HG03575 (cell line): ENCODE results near the gene CAPG.
"Not testable (repeated sequence)": the region's sequence is repeated elsewhere in the genome, so short reads cannot be mapped to it uniquely, and the experiment has no call there.

Experiments
- ATAC-seq: cut with Tn5 transposase; IDR thresholded peaks from one replicate; pipeline ENCODE4 v1.9.1; 2021; ENCODE audit not compliant: unreplicated experiment, insufficient number of reproducible peaks, low FRiP score; ENCODE audit errors: extremely low read depth

Gene CAPG

GRCh38 chr2:85400541-85401463, 9.4 kb downstream of the CAPG start:
- ATAC-seq, result no peak

GRCh38 chr2:85400023-85400422, 10.1 kb downstream of the CAPG start:
- ATAC-seq, result no peak

GRCh38 chr2:85399183-85399455, 11.0 kb downstream of the CAPG start:
- no peak for ATAC-seq

- ATAC-seq, result no peak
These were observed 11.6 kb downstream of the CAPG start for GRCh38 chr2:85398426-85399182.

- no peak for ATAC-seq
These were observed 12.2 kb downstream of the CAPG start for GRCh38 chr2:85397925-85398331.

GRCh38 chr2:85396531-85397470, 13.4 kb downstream of the CAPG start:
- ATAC-seq, result no peak

GRCh38 chr2:85395912-85396475, 14.2 kb downstream of the CAPG start:
- ATAC-seq, result no peak

- ATAC-seq, result no peak
These were observed 15.2 kb downstream of the CAPG start for GRCh38 chr2:85394976-85395375.

GRCh38 chr2:85394261-85394681, 15.9 kb downstream of the CAPG start:
- no peak for ATAC-seq

GRCh38 chr2:85393836-85394235, 16.3 kb downstream of the CAPG start:
- no peak for ATAC-seq

GRCh38 chr2:85390941-85391669, 19.1 kb downstream of the CAPG start:
- ATAC-seq, result no peak

- no peak for ATAC-seq
These were observed 21.2 kb downstream of the CAPG start for GRCh38 chr2:85388878-85389538.

GRCh38 chr2:85387754-85388153, 22.4 kb downstream of the CAPG start:
- ATAC-seq, result no peak

GRCh38 chr2:85385746-85386145, 24.4 kb downstream of the CAPG start:
- no peak for ATAC-seq

GRCh38 chr2:85383850-85384249, 26.3 kb downstream of the CAPG start:
- no peak for ATAC-seq

- ATAC-seq, result not testable (repeated sequence)
These were observed 27.0 kb downstream of the CAPG start for GRCh38 chr2:85383151-85383550.

GRCh38 chr2:85380048-85380447, 30.1 kb downstream of the CAPG start:
- no peak for ATAC-seq

- no peak for ATAC-seq
These were observed 31.9 kb downstream of the CAPG start for GRCh38 chr2:85378257-85378656.
